ENCODE data around the gene RASEF.

RASEF gene

GRCh38 chr9:83036043-83036442, 26.9 kb downstream of the RASEF start:
- Histone ChIP-seq H3K27me3 (ENCODE audit: insufficient read depth, poor library complexity, severe bottlenecking) (peaks cover 2% of the 10 kb centered on the region), H3K27ac (replicated peaks) (no peak overlapping the region), H3K4me3 (replicated peaks; ENCODE audit: insufficient read depth, low read length) (no peak overlapping the region)
- no peak for TF ChIP-seq REST (IDR thresholded peaks at IDR 0.05; ENCODE audit: insufficient replicate concordance, low read depth)
- no peak for TF ChIP-seq GABPA (IDR thresholded peaks at IDR 0.05; ENCODE audit: low read depth)
- TF ChIP-seq CTCF (IDR thresholded peaks at IDR 0.05; ENCODE audit: insufficient read depth, low read length): no peak
- no peak for TF ChIP-seq POLR2AphosphoS5 (IDR thresholded peaks at IDR 0.05; ENCODE audit: low read depth)
- TF ChIP-seq SPI1 (IDR thresholded peaks at IDR 0.05; ENCODE audit: borderline replicate concordance, low read depth): no peak
- no peak for DNase-seq (ENCODE audit: low read depth in 1 of 2, low spot score in 1 of 2)

- no peak overlapping the region for H3K27ac ChIP-seq (replicated peaks)
- no peak for TF ChIP-seq GABPA (IDR thresholded peaks at IDR 0.05; ENCODE audit: low read depth)
- no peak for TF ChIP-seq POLR2AphosphoS5 (IDR thresholded peaks at IDR 0.05; ENCODE audit: low read depth)
- no peak for TF ChIP-seq SPI1 (IDR thresholded peaks at IDR 0.05; ENCODE audit: borderline replicate concordance, low read depth)
- TF ChIP-seq REST (IDR thresholded peaks at IDR 0.05; ENCODE audit: insufficient replicate concordance, low read depth): no peak
- no peak for TF ChIP-seq CTCF (IDR thresholded peaks at IDR 0.05; ENCODE audit: insufficient read depth, low read length)
- H3K27me3 ChIP-seq (ENCODE audit: insufficient read depth, poor library complexity, severe bottlenecking): peaks cover 2% of the 10 kb centered on the region
- no peak overlapping the region for H3K4me3 ChIP-seq (replicated peaks; ENCODE audit: insufficient read depth, low read length)
- DNase-seq (ENCODE audit: low read depth in 1 of 2, low spot score in 1 of 2): no peak
These were observed 27.8 kb downstream of the RASEF start for GRCh38 chr9:83035143-83035542.

DNA sequence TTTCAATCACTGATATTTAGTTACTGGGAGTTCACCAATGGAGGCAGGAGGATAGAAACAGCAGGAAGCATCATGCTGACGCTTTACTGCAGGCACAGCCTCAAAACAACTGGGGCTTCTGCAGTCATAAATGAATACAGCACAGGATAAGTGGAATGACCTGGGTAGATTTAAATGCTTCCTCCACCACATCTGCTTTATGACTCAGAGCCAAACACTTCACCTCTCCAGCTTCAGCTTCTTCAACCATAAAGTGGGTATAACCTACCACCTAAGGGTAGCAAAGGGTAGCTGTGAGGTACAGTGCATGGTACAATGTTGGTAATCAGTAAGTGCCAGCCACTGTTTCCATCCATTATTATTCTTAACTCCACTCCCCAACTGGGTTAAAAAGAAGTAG, 28.4 kb downstream of the RASEF start:
- no peak overlapping the region for H3K27ac ChIP-seq (replicated peaks)
- H3K4me3 ChIP-seq (replicated peaks; ENCODE audit: insufficient read depth, low read length): no peak overlapping the region
- TF ChIP-seq GABPA (IDR thresholded peaks at IDR 0.05; ENCODE audit: low read depth) (no peak), REST (IDR thresholded peaks at IDR 0.05; ENCODE audit: insufficient replicate concordance, low read depth) (no peak), CTCF (IDR thresholded peaks at IDR 0.05; ENCODE audit: insufficient read depth, low read length) (no peak), SPI1 (IDR thresholded peaks at IDR 0.05; ENCODE audit: borderline replicate concordance, low read depth) (no peak), POLR2AphosphoS5 (IDR thresholded peaks at IDR 0.05; ENCODE audit: low read depth) (no peak)
- H3K27me3 ChIP-seq (ENCODE audit: insufficient read depth, poor library complexity, severe bottlenecking): peaks cover 2% of the 10 kb centered on the region
- DNase-seq (ENCODE audit: low read depth in 1 of 2, low spot score in 1 of 2): no peak

Measured in HL-60 (cell line).